GM20431 (cell line): ENCODE data around the gene IL17REL.

ENCODE experiments used
- in situ Hi-C: fragments of 300-500 bp; cut with MseI, MboI; formaldehyde crosslinking; loops from one replicate; pipeline ENCODE4 v1.15.0; 2020; ENCODE audit warnings: low sequenced_read_pairs; ENCODE audit not compliant: unreplicated experiment

IL17REL gene

DNA sequence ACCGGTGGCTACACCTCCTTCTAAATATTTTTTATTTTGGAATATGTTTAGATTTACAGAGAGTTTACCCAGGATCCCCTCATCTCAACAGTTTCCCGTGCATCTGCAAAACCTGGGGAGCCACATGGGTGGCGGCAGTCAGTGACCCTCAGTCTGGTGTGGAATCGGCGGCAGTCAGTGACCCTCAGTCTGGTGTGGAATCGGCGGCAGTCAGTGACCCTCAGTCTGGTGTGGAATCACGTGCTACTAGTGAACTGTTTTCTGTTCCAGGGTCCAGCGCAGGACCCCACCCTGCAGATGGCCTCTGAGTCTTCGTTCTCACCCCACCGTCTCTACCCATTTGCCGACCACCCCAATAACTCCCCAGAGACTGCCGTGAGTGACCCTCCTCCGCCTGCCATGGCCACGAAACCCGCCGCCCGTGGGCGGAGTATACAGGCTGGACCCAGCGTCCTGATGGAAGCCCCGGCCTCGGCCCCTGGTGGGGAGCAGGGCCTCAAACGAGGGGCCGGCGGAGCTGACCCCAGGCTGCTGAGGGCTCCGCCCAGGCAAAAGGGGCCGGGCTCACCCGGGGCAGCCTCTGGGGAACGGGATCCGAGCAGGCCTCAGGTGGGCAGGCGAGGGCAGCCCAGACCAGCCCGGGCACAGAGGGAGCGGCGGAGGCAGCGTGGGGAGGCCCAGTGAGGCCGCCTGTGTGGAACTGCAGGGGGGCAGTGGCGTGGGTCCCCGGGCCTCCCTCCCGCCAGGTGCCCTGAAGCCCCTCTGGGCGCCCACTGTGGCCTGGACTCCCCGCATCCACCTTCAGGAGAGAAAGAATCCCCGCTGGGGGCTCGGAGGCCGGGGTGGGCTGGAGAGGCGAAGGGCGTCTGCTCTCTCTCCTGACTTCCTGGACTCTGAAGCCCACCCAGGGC lies 2.5 kb downstream of the IL17REL start:
- in situ Hi-C loops, result no loop called here

DNA sequence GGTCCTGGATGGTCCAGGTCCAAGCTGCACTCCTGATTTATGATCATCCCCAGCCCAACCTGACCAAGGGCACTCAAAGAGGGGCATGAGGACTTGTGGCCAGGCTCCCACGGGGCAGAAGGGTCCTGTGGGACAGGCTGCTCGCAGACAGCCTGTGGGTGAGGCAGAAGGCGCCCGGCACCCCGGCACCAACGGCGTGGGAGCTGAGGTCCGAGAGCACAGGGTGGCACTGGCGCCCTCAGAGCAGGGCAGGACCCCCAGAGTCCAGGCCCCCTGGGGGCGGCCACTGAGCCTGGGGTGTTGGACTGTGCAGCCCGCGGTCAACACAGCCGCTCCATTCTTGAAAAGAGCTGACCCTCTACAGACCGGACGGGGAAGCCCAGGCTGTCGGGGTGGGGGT lies 3.3 kb downstream of the IL17REL start:
- in situ Hi-C loops, result no loop called here

DNA sequence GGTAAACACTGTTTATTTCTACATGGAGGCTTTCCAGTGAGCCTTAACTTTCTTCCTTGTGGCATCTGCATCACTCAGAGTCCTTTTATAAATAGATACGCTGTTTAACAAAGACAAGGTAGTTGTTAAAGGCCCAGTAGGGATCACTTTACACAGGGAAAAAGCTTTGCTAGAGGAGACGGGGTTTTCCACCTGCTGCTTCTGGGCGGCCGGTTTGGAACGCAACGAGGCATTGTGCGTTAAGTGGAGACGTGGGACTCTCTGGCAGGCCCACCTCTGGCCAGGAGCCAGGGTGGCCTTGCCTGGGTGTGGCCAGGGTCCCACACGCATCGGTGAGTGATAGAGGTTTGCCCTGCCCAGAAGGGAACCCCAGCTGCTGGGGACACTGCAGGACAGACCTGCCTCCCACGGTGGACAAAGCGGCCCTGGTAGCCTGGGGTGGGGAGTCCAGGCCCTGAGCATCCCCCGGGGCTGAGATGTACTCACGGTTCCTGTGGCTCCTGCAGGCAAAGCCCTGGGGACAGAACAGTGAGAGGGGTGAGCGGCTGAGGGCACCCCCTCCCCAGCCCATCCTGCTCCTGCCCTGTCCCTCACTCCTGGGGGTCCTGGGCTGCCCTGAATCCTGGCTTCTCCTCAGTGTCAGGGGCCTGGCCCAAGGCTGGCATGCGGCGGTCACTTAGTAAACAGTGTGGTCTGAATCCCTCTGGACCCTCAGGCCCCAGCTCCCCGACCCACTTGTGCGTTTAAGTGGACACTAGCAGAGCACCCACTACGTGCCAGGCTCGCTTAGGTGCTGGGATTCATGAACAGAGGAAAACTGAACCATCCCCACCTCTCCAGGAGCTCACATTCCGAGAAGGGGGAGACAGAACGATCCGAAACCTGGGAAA lies 4.2 kb downstream of the IL17REL start:
- in situ Hi-C loops, result no loop called here

DNA sequence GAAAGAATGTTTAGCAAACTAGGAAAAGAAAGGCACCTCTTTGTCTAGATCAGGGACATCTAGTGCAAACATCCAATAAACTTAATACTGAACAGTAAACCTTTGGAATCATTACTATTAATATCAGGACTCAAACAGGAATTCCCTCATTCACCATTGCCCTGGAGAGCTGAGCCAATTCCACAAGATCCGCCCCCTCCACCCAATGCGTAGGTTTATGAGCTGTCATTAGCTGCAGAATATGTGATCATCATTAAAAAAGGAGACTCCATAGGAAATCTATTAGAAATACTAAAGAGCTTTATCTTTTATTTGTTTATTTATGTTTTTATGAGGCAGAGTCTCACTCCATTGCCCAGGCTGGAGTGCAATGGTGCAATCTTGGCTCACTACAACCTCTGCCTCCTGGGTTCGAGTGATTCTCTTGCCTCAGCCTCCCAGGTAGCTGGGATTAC lies 5.5 kb downstream of the IL17REL start:
- in situ Hi-C loops, result no loop called here

DNA sequence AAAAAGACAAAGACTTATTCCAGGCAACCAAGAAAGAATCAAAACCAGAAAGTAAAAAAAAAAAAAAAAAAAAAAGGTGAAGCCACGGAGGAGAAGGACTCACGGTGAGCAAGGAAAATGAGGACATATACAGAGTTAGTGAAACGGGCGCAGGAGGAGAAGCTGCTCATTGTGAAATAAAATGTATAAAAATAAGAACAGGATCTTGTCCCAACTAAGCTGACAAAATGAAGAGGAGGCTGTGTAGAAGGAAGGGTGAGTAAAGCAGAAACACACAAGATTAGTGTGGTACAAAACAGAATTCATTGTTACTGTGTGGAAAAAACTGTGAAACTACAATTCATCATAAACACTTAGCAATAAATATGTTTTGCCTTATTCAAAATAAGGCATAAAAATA lies 7.6 kb downstream of the IL17REL start:
- in situ Hi-C loops, result no loop called here

DNA sequence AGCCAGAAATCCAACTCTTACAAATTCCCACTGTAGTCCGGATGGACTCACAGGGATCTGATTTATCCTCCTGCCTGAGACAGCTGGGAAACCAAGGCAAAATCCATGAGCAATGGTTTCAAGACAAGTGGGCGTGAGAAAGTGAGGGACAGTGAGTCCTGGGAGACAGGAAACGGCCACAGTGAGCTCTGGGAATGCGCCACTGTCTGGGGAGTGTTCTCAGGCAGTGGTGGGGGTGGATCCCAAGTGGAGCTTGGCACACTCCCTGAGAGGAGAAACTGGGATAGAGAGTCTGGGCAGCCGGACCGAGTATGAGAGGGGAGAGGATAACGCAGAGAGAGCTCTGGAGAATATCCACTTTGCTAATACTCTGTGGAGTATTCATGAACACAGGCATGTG lies 9.8 kb downstream of the IL17REL start:
- in situ Hi-C loops, result no loop called here

DNA sequence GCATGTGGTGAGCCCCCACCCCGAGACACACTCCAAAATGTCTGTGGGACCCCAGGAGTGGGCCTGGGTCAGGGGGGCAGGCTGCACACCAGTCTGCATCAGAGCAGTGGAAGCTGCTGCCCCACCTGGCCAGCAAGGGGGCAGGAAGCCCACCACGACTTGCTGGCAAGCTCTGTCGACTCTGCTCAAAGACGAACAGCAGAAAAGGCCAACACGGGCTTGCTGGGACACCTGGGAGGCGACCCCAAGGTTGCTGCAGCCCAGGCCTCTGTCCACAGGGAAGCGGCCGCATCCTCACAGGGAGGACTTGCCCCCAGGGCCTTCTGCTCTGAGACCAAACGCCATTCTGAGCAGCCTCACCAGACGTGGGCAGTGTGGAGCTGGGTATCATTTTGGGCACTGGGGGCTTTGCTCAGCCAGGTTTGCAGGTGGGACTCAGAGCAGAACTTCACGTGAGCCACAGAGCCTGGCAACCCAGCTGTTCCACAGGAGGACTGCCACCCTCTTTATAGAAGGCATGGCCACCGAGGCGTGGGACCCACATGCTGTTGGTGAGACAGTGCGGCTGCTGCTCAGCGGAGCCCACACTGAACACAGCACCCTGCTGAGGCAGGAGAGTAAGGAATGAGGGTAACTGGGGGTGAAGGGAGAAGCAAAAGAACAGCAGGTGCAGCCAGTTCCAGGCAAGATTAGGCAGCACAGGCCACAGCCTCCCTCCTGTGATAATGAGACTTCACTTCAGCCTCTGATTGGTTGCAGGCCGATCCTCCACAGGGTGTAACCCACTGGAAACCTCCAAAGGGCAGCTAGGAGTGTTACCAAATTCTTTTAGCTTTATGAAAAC lies 11.0 kb downstream of the IL17REL start:
- in situ Hi-C loops, result no loop called here

DNA sequence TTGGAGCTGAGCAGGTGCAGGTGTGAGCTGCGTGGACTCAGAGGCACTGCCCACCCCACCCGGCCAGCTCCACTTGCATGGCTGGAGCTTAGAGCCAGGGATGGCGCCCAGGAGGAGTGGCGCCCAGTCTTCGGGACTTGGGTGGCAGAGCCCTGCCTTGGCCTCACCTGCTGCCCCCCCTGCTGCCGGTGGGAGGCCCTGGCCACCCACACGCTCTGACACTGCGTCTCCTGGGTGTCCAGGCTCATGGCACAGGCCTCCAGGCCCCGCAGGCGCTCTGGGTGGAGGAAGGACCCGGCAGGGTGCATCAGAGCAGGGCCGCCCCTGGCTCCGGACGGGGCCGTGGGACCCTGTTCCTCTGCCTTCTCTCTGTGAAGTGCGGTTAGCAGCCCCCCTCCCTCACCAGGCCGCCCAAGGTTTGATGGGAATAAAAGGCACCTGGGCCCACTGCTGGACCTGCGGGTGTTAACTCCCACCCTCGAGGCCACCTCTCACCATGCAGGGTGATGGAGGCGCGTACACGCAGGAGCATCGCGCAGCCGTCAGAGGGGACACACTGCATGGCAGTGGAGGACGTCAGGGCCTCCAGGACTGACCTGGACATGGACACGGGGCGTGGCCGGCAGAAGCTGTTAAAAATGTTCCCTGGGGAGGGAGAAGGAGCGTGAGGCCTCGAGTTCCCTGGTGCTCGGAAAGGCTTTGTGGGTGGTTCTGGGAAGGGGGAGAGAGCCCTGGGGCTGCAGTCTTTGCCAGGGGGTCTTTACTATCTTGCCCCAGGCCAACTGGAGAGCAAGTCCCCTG lies 11.8 kb downstream of the IL17REL start:
- in situ Hi-C loops, result no loop called here

DNA sequence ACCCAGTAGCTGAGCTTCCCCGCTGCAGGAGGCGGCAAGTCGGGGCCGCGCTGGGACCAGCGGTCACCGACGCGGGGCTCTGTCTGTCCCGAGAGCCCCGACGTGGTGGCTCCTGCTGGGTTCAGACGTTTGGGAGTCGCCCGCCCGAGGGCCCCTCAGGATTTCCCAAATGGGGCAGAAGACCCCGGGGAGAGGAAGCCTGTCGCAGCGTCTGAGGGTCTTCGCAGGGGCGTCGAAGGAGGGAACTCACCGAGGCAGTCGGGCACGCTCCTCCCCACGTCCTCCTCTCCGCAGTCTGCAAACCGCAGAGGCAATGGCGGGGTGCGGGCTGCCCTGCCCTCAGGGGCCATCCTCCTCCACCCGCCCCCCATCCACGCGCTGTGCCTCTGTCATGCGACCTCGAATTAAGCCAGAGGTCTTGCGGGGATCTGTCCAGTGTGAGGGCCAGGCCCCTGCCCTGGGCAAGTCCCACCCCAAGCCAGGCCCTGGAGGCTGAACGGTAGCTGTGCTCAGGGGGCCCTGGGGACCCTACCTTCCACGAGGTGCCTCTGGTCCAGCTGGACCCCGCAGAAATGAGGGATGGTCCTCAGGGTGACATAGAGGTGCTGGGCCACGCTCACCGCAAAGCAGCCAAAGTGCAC lies 12.5 kb downstream of the IL17REL start:
- in situ Hi-C loops, result no loop called here

DNA sequence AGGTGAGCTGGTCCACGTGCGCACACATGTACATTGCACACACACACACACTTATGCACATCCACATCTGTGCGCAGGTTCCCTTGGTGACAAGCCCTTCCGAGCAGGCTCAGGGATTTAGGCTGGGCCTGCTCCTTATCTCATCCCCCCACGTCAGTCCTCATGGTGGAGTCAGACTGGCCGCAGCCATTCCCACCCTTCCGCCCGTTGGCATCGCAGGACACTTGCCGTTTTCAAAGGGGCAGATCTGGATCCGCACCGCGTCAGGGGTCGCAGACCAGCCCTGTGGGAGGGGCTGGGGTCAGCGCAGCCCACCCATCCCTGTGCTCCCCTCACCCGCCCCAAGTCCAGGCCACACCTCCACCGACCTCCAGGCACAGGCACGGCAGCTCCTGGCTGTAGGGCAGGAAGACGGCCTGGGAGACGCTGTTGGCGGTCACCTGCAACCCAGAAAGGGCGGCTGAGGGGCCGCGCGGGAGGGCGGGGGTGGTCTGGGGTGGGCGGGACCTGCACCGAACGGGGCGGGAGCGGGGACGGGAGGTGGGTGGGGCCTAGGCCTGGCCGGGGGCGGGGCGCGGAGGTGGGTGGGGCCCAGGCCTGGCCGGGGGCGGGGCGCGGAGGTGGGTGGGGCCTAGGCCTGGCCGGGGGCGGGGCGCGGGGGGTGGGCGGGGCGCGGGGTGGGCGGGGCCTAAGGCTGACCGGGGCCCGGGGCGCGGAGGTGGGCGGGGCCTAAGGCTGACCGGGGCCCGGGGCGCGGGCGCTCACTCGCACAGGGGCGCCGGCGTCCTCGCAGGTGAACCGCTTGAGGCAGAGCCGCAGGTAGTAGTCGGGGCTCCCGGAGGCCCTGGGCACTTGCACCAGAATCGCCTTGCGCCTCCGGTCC lies 13.3 kb downstream of the IL17REL start:
- in situ Hi-C loops, result no loop called here

DNA sequence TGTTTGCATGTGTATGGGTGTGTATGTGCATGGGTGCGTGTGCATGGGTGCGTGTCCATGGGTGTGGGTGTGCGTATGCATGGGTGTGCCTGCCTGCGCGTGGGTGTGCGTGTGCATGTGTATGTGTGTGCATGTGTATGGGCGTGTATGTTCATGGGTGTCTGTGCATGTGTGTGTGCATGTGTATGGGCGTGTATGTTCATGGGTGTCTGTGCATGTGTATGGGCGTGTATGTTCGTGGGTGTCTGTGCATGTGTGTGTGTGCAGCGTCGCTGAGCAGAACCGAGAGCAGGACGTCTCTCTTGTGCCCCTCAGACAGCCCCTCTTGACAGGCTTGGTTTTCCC lies 13.9 kb downstream of the IL17REL start:
- in situ Hi-C loops, result no loop called here

DNA sequence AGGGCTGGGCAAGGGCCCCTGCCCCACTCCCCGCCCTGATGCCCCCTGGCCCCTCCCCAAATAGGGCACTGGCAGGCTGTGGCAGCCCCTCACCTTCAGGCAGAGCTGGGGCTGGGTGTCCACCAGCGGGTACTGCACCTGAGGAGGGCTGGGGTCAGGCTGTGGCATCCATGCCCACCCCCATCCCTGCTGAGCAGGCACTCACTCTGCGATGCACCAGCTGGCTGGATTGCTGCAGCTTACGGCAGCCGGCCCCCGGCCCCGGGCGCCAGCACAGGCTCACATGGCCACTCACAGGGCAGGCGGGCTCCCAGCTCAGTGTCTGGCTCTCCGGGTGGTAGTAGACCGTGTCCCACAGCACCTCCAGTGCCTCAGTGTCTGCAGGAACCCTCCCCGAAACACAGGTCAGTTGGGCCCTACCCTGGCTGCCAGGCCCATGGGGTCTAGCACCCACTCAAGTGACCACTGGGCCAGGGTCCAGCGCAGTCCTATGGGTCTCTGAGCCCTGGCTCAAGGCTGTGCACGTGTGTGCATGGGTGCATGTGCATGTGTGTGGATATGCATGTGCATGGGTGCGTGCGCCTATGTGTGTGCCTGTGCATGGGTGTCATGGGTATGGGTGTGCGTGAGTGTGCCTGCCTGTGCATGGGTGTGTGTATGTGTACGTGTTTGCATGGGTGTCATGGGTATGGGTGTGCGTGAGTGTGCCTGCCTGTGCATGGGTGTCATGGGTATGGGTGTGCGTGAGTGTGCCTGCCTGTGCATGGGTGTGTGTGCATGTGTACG lies 14.4 kb downstream of the IL17REL start:
- in situ Hi-C loops, result no loop called here

DNA sequence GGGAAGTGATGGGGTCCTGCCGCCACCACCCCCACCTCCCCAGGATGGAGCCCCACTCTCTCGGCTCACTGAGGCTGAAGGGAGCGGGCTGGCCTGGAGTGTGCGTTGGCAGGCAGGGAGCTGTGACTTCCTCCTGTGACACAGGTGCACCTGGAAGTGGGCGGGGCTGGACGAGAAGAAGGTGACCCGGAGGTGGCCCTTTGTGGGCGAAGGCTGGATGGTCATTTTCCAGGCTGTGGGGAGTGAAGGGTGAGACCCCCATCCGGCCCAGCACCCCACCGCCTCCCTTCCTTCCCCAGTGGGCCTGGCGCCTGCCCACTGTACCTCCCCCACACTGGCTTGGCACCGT lies 15.3 kb downstream of the IL17REL start:
- in situ Hi-C loops, result no loop called here

DNA sequence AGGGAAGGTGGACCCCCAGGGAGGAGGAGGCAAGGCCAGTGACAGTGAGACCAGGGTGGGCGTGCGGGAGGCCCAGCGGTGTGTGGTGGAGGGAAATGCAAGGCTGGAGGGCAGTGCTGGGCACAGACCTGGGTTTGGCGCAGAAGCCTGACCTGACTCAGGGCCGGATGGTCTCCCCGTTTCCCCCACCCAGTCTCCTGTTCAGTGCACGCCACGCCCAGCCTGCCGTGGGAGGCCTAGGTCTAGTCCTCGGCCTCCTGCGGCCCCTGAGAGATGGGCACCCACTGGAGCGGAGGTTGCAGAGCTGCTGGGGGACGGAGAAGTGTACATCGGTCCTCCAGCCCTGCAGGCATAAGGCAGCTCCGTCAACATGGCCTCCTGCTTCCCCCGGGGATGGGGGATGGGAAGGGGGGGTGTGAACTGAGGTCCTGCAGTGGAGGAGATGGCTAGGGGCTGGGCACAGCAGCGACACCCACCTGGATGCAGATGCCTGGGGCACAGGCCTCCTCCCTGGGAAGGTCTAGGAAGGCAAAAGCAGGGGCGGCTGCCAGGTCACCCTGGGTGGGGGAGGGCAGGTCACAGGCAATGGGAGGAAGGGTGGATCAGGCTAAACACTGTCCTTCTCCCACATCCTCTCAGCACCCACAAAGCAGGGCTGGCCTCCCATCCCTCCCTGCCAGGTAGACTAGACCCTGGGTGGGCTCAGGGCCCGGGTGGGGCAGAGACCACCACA lies 15.9 kb downstream of the IL17REL start:
- in situ Hi-C loops, result no loop called here

DNA sequence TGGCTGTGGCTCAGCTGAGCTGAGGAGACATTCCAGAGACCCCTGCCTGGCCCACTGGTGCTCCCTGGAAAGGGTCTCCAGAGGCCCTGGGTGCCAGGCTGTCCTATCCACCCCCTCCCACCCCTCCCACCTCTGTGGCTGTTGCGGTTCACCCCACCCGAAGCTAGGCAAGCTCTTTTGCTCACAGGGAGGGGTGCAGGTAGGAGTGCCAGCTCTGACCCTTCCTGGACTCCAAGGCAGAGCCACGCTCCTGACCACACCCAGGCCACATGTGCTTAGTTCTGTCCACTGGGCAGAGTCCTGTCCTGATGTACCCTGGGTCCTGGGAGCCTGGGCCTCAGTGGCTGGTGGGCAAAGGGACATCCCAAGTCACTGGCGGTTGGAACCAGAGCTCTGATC lies 16.4 kb downstream of the IL17REL start:
- in situ Hi-C loops, result no loop called here

DNA sequence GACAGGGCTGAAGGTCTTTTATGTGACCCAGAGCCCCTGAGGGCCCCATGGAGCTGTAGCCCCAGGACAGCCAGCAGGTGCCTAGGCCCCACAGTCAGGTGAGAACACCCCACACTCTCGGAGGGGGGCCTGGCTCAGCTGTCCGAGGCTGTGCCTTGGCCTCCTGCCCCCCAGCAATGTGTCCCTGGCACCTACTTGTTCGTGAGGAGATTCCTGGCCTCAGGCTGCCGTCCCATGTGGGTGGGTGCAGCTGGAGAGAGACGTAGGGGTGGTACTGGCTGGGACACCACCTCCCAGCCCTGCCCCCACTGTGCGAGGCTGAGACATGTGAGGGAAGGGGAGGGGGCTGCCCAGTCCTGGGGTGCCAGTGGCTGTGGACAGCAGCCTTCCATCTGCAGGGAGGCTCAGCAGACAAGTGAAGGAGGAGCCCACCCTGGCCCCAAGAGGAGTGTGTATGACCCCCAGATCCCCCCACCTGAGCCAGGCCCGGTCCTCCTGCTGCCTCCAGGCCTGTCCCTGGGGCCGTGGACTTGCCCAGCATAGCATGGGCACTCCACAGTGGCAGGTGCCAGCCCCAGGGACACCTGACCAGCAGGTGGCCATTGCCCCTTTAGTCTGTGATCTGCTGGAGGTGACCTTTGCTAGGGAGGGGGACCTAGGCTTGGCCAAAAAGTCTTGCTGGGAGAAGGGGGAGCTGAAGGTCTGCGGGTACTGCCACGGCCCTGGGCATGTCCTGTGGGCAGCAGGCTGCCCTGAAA lies 17.0 kb downstream of the IL17REL start:
- in situ Hi-C loops, result no loop called here
